GM12878 (cell line): ENCODE data around the gene ASS1. TPM values are rescaled to one million over a fixed set of nuclear protein-coding genes. Genes with fewer than 3 reads are reported as not detected.

ENCODE experiments used
- ATAC-seq: fragments of 200-7000 bp; cut with Tn5 transposase; 3 replicates; pipeline ENCODE4 v1.9.1; 2020; ENCODE audit warnings: mild to moderate bottlenecking, moderate library complexity
- BruUV-seq: library from RNA; stranded (reverse); fragments of 400-500 nt; replicated peaks from 2 replicates; lab custom pipeline; 2021; lab: Mats Ljungman, UMichigan
- CTCF ChIA-PET: fragments of 300-600 bp; sonication (Branson Sonifier 250); formaldehyde crosslinking; extraction: SDS; loops from one replicate; lab custom pipeline; 2021; ENCODE audit warnings: inconsistent platforms; lab: Yijun Ruan, JAX
- POLR2A ChIA-PET: fragments of 350-600 bp; formaldehyde crosslinking; extraction: SDS; loops from one replicate; lab custom pipeline; 2021; ENCODE audit warnings: inconsistent platforms; lab: Charles Lee
- RAD21 ChIA-PET: fragments of 300-600 bp; sonication (Branson Sonifier 250); formaldehyde crosslinking; loops from one replicate; lab custom pipeline; 2023; ENCODE audit warnings: antibody characterized with exemption; ENCODE audit not compliant: unreplicated experiment; lab: Charles Lee
- SMC1A ChIA-PET: fragments of 300-600 bp; sonication (Branson Sonifier 250); formaldehyde crosslinking; loops from one replicate; lab custom pipeline; 2023; ENCODE audit not compliant: unreplicated experiment, uncharacterized antibody; lab: Charles Lee
- DNase-seq: peaks from one replicate; pipeline ENCODE4 v3.0.0-alpha.2; 2011; ENCODE audit warnings: low read depth, low spot score
- FAIRE-seq: peaks from 3 replicates; lab custom pipeline; 2011; peaks lifted over from hg19 to GRCh38; lab: Jason Lieb, UNC
- H2AFZ ChIP-seq: 2 replicates; pipeline ENCODE4 v1.6.0; 2011; ENCODE audit warnings: low read depth, low read length, control low read depth; ENCODE audit not compliant: control insufficient read depth
- H3K27ac ChIP-seq: 2 replicates; pipeline ENCODE4 v1.5.1; 2011; ENCODE audit warnings: control low read depth; ENCODE audit not compliant: control insufficient read depth, insufficient read depth
- H3K27me3 ChIP-seq, 2 experiments: replicated peaks in 1 of 2; 2 replicates each; pipeline versions ENCODE4 v1.6.0 to v1.6.1; 2011; ENCODE audit warnings: low read length in 1 of 2; ENCODE audit not compliant: control insufficient read depth in 2 of 2, insufficient read depth in 2 of 2
- H3K36me3 ChIP-seq, 2 experiments: 2 replicates each; pipeline ENCODE4 v1.5.1; 2011; ENCODE audit warnings: low read length in 1 of 2; ENCODE audit not compliant: control insufficient read depth in 2 of 2, insufficient read depth in 2 of 2
- H3K4me1 ChIP-seq: 2 replicates; pipeline ENCODE4 v1.6.1; 2011; ENCODE audit warnings: mild to moderate bottlenecking, low read length, moderate library complexity, mixed read lengths; ENCODE audit not compliant: control insufficient read depth, insufficient read depth
- H3K4me2 ChIP-seq: 2 replicates; pipeline ENCODE4 v1.6.0; 2011; ENCODE audit warnings: control low read depth; ENCODE audit not compliant: control insufficient read depth, insufficient read depth
- H3K4me3 ChIP-seq: fragments of 200-600 bp; sonication (generic); 2 replicates; pipeline ENCODE4 v1.5.1; 2016
- H3K79me2 ChIP-seq: 2 replicates; pipeline ENCODE4 v1.6.0; 2011; ENCODE audit warnings: low read length; ENCODE audit not compliant: control insufficient read depth, insufficient read depth
- H3K9ac ChIP-seq: 2 replicates; pipeline ENCODE4 v1.8.0; 2011; ENCODE audit warnings: low read length, control low read depth, mixed read lengths; ENCODE audit not compliant: control insufficient read depth, insufficient read depth
- H3K9me3 ChIP-seq: replicated peaks from 3 replicates; pipeline ENCODE4 v1.5.1; 2011; ENCODE audit warnings: mild to moderate bottlenecking, low read length; ENCODE audit not compliant: control insufficient read depth, insufficient read depth
- H4K20me1 ChIP-seq: 2 replicates; pipeline ENCODE4 v1.6.0; 2011; ENCODE audit not compliant: control insufficient read depth, insufficient read depth
- BMI1 ChIP-seq: fragments of 450-650 bp; IDR thresholded peaks from 2 replicates; pipeline ENCODE4 v1.6.1; 2016; ENCODE audit warnings: mild to moderate bottlenecking, moderate library complexity, borderline replicate concordance
- CEBPB ChIP-seq, 2 experiments: fragments of 150-350 bp in 1 of 2; IDR thresholded peaks; 2 replicates each; pipeline ENCODE4 v1.6.1; 2012 to 2014; ENCODE audit warnings: low read depth in 2 of 2, low read length in 2 of 2, borderline replicate concordance in 1 of 2, inconsistent platforms in 1 of 2
- CHD2 ChIP-seq: IDR thresholded peaks from 2 replicates; pipeline ENCODE4 v1.6.1; 2011; ENCODE audit warnings: low read depth, low read length, improper control_type of control experiment, borderline replicate concordance
- KAT2A ChIP-seq: conservative IDR thresholded peaks from 2 replicates; pipeline ENCODE4 v1.6.1; 2011; ENCODE audit warnings: low read depth, low read length; ENCODE audit not compliant: control insufficient read depth
- KLF5 ChIP-seq: fragments of 450-650 bp; IDR thresholded peaks from 2 replicates; pipeline ENCODE4 v1.6.1; 2014; ENCODE audit warnings: mild to moderate bottlenecking; ENCODE audit not compliant: partially characterized antibody
- PAX8 ChIP-seq: fragments of 450-650 bp; IDR thresholded peaks from 2 replicates; pipeline ENCODE4 v1.6.1; 2017; ENCODE audit warnings: mild to moderate bottlenecking, moderate library complexity
- RAD21 ChIP-seq: IDR thresholded peaks from 2 replicates; pipeline ENCODE4 v1.6.1; 2011; ENCODE audit warnings: mild to moderate bottlenecking, low read depth, low read length, moderate library complexity; ENCODE audit not compliant: insufficient read depth
- SIN3A ChIP-seq: IDR thresholded peaks from 2 replicates; pipeline ENCODE4 v1.6.1; 2012; ENCODE audit warnings: low read depth, low read length, improper control_type of control experiment
- WGBS: methylation state at CpG from one replicate; pipeline ENCODE4 v1.1.6; 2016; ENCODE audit warnings: low lambda C conversion rate; ENCODE audit not compliant: insufficient replicate concordance, insufficient coverage; ENCODE audit errors: missing lambda C conversion rate; 5-methylcytosine and 5-hydroxymethylcytosine counted together
- in situ Hi-C: fragments of 300-500 bp; cut with MboI; formaldehyde crosslinking; loops from 9 replicates; pipeline ENCODE4 v1.14.3; 2018; ENCODE audit warnings: mixed read lengths
- intact Hi-C: fragments of 100-400 bp; cut with micrococcal nuclease; formaldehyde crosslinking; loops from one replicate; pipeline ENCODE4 v1.14.2; 2022; ENCODE audit not compliant: unreplicated experiment
- polyA plus RNA-seq, 11 experiments: library from polyadenylated mRNA; depleted of rRNA in 4 of 11; unstranded in 6 of 11; stranded (reverse) in 5 of 11; fragments of >200 nt; fragmentation: Nextera tagmentation in 4 of 11; fragmentation: Illumina TruSeq in 1 of 11; extraction: Ambion mirVana in 4 of 11; extraction: Trizol in 1 of 11; gene quantifications; 1 replicate in 1 of 11; 2 replicates in 10 of 11; pipeline versions ENCODE4 v1.2.1 to v1.2.3, GENCODE V29; 2011 to 2016; ENCODE audit warnings: inconsistent platforms in 2 of 11, missing spikeins in 2 of 11, low read depth in 1 of 11
- total RNA-seq, 4 experiments: library from RNA; depleted of rRNA in 3 of 4; stranded (reverse); fragments of >200 nt in 3 of 4; fragmentation: Illumina TruSeq in 1 of 4; extraction: Trizol in 1 of 4; gene quantifications; 2 replicates each; pipeline versions ENCODE4 v1.2.1 to v1.2.3, GENCODE V29; 2013 to 2021
- TF ChIP-seq, protein P1 (sequence below): fragments of 450-650 bp; IDR thresholded peaks from 2 replicates; pipeline ENCODE4 v1.6.1; 2016; ENCODE audit warnings: mild to moderate bottlenecking
- TF ChIP-seq, protein P2 (sequence below): fragments of 450-650 bp; IDR thresholded peaks from 2 replicates; pipeline ENCODE4 v1.6.1; 2017; ENCODE audit warnings: mild to moderate bottlenecking, moderate library complexity
- TF ChIP-seq, protein P3 (sequence below): IDR thresholded peaks from 2 replicates; pipeline ENCODE4 v1.6.1; 2012; ENCODE audit warnings: improper control_type of control experiment, low read depth, low read length; ENCODE audit not compliant: insufficient replicate concordance

ASS1 gene
- total and polyA plus RNA-seq, 10 of the 15 experiments (the other 5 are each of a cell fraction or from before 2014, with no cell fraction given), result 0.10 to 6.1 (median 0.28) TPM; not detected in 3

DNA sequence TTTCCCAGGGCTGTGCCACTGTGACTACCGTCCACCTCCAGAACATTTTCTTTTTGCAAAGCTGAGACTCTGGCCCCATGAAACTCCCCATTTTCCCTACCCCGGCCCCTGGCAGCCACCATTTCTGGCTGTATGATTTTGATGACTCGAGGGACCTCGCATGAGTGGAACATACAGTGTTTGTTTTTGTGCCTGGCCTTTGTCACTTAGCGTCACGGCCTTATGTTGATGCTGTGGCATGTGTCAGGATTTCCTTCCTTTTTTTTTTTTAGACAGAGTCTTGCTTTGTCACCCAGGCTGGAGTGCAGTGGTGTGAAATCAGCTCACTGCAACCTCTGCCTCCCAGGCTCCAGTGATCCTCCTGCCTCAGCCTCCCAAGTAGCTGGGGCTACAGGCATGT is 42.7 kb downstream of the ASS1 start:
- TF ChIP-seq KAT2A, result no peak
- TF ChIP-seq PAX8, result no peak
- no peak for TF ChIP-seq RAD21
- no peak for TF ChIP-seq KLF5
- TF ChIP-seq, protein P1, sequence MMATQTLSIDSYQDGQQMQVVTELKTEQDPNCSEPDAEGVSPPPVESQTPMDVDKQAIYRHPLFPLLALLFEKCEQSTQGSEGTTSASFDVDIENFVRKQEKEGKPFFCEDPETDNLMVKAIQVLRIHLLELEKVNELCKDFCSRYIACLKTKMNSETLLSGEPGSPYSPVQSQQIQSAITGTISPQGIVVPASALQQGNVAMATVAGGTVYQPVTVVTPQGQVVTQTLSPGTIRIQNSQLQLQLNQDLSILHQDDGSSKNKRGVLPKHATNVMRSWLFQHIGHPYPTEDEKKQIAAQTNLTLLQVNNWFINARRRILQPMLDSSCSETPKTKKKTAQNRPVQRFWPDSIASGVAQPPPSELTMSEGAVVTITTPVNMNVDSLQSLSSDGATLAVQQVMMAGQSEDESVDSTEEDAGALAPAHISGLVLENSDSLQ, result no peak
- TF ChIP-seq BMI1, result no peak
- TF ChIP-seq, protein P2, sequence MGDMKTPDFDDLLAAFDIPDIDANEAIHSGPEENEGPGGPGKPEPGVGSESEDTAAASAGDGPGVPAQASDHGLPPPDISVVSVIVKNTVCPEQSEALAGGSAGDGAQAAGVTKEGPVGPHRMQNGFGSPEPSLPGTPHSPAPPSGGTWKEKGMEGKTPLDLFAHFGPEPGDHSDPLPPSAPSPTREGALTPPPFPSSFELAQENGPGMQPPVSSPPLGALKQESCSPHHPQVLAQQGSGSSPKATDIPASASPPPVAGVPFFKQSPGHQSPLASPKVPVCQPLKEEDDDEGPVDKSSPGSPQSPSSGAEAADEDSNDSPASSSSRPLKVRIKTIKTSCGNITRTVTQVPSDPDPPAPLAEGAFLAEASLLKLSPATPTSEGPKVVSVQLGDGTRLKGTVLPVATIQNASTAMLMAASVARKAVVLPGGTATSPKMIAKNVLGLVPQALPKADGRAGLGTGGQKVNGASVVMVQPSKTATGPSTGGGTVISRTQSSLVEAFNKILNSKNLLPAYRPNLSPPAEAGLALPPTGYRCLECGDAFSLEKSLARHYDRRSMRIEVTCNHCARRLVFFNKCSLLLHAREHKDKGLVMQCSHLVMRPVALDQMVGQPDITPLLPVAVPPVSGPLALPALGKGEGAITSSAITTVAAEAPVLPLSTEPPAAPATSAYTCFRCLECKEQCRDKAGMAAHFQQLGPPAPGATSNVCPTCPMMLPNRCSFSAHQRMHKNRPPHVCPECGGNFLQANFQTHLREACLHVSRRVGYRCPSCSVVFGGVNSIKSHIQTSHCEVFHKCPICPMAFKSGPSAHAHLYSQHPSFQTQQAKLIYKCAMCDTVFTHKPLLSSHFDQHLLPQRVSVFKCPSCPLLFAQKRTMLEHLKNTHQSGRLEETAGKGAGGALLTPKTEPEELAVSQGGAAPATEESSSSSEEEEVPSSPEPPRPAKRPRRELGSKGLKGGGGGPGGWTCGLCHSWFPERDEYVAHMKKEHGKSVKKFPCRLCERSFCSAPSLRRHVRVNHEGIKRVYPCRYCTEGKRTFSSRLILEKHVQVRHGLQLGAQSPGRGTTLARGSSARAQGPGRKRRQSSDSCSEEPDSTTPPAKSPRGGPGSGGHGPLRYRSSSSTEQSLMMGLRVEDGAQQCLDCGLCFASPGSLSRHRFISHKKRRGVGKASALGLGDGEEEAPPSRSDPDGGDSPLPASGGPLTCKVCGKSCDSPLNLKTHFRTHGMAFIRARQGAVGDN, result no peak
- no peak for TF ChIP-seq CHD2
- no peak for TF ChIP-seq SIN3A
- TF ChIP-seq, protein P3, sequence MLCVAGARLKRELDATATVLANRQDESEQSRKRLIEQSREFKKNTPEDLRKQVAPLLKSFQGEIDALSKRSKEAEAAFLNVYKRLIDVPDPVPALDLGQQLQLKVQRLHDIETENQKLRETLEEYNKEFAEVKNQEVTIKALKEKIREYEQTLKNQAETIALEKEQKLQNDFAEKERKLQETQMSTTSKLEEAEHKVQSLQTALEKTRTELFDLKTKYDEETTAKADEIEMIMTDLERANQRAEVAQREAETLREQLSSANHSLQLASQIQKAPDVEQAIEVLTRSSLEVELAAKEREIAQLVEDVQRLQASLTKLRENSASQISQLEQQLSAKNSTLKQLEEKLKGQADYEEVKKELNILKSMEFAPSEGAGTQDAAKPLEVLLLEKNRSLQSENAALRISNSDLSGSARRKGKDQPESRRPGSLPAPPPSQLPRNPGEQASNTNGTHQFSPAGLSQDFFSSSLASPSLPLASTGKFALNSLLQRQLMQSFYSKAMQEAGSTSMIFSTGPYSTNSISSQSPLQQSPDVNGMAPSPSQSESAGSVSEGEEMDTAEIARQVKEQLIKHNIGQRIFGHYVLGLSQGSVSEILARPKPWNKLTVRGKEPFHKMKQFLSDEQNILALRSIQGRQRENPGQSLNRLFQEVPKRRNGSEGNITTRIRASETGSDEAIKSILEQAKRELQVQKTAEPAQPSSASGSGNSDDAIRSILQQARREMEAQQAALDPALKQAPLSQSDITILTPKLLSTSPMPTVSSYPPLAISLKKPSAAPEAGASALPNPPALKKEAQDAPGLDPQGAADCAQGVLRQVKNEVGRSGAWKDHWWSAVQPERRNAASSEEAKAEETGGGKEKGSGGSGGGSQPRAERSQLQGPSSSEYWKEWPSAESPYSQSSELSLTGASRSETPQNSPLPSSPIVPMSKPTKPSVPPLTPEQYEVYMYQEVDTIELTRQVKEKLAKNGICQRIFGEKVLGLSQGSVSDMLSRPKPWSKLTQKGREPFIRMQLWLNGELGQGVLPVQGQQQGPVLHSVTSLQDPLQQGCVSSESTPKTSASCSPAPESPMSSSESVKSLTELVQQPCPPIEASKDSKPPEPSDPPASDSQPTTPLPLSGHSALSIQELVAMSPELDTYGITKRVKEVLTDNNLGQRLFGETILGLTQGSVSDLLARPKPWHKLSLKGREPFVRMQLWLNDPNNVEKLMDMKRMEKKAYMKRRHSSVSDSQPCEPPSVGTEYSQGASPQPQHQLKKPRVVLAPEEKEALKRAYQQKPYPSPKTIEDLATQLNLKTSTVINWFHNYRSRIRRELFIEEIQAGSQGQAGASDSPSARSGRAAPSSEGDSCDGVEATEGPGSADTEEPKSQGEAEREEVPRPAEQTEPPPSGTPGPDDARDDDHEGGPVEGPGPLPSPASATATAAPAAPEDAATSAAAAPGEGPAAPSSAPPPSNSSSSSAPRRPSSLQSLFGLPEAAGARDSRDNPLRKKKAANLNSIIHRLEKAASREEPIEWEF, result no peak
- no peak for TF ChIP-seq CEBPB (IDR thresholded peaks at IDR 0.05; ENCODE audit: borderline replicate concordance in 1 of 2, low read depth in 2 of 2, low read length in 2 of 2)
- H3K4me2 ChIP-seq, result no peak overlapping the region
- 14% methylated on average over 6 of the region's 6 CpGs for WGBS
- RAD21 ChIA-PET, result no interaction called here
- peaks cover 0 to 4% of the 10 kb centered on the region in 2 experiments; a peak in 2 of 4 replicates for H3K27me3 ChIP-seq
- no peak overlapping the region for H3K9ac ChIP-seq
- H3K27ac ChIP-seq, result no peak overlapping the region
- no peak for ATAC-seq
- no peak overlapping the region for H3K4me3 ChIP-seq
- in situ Hi-C loops, result no loop called here
- SMC1A ChIA-PET, result no interaction called here
- H2AFZ ChIP-seq, result no peak overlapping the region
- CTCF ChIA-PET, result no interaction called here
- no peaks in the 10 kb centered on the region for H3K4me1 ChIP-seq
- no peak for FAIRE-seq
- no peaks in the 10 kb centered on the region for H3K9me3 ChIP-seq
- no peaks in the 10 kb centered on the region for H3K36me3 ChIP-seq
- POLR2A ChIA-PET, result no interaction called here
- intact Hi-C loops, result no loop called here
- no peak for DNase-seq
- H3K79me2 ChIP-seq, result no peaks in the 10 kb centered on the region
- BruUV-seq, result no TSS peak
- no peaks in the 10 kb centered on the region for H4K20me1 ChIP-seq
